H1 (cell line): ENCODE results near the gene TMEM185A.
"Not testable (repeated sequence)": the region's sequence is repeated elsewhere in the genome, so short reads cannot be mapped to it uniquely, and the experiment has no call there.

Experiments
- CEBPB ChIP-seq: IDR thresholded peaks from 2 replicates; pipeline ENCODE4 v1.6.1; 2012; ENCODE audit warnings: low read depth, low read length
- EZH2 ChIP-seq: fragments of 200-600 bp; sonication (generic); IDR thresholded peaks from 2 replicates; pipeline ENCODE4 v1.7.1; 2012; ENCODE audit warnings: low read depth, mild to moderate bottlenecking, moderate library complexity, low read length, inconsistent platforms; ENCODE audit not compliant: severe bottlenecking
- GABPA ChIP-seq: IDR thresholded peaks from 2 replicates; pipeline ENCODE4 v1.6.1; 2011; ENCODE audit warnings: mild to moderate bottlenecking, low read length, moderate library complexity, borderline replicate concordance; ENCODE audit not compliant: insufficient read depth
- JUND ChIP-seq: IDR thresholded peaks from 2 replicates; pipeline ENCODE4 v1.6.1; 2011; ENCODE audit warnings: mild to moderate bottlenecking, improper control_type of control experiment, low read length
- POLR2A ChIP-seq, 2 experiments: IDR thresholded peaks; 1 replicate in 1 of 2; 2 replicates in 1 of 2; pipeline ENCODE4 v1.6.1; 2011; ENCODE audit warnings: low read depth in 2 of 2, low read length in 2 of 2, mild to moderate bottlenecking in 2 of 2; ENCODE audit errors: control extremely low read depth in 1 of 2
- POLR2AphosphoS5 ChIP-seq: IDR thresholded peaks from 2 replicates; pipeline ENCODE4 v1.6.1; 2011; ENCODE audit warnings: low read depth, low read length
- RNF2 ChIP-seq: fragments of 200-900, 300-1000 bp; sonication (generic); IDR thresholded peaks from 2 replicates; pipeline ENCODE4 v1.7.1; 2016; ENCODE audit warnings: borderline replicate concordance, low read depth, mild to moderate bottlenecking, antibody characterized with exemption, low read length; ENCODE audit not compliant: poor library complexity, severe bottlenecking; ENCODE audit errors: missing control alignments
- RXRA ChIP-seq: IDR thresholded peaks from 2 replicates; pipeline ENCODE4 v1.6.1; 2011; ENCODE audit warnings: low read depth, mild to moderate bottlenecking, low read length, moderate library complexity; ENCODE audit not compliant: insufficient read depth
- SIN3A ChIP-seq, 2 experiments: IDR thresholded peaks in 1 of 2; conservative IDR thresholded peaks in 1 of 2; 2 replicates each; pipeline ENCODE4 v1.6.1; 2011 to 2012; ENCODE audit warnings: low read length in 2 of 2, improper control_type of control experiment in 1 of 2, low read depth in 1 of 2, mild to moderate bottlenecking in 1 of 2
- SP1 ChIP-seq: IDR thresholded peaks from 2 replicates; pipeline ENCODE4 v1.6.1; 2011; ENCODE audit warnings: low read depth, low read length
- TBP ChIP-seq: IDR thresholded peaks from 2 replicates; pipeline ENCODE4 v1.6.1; 2011; ENCODE audit warnings: low read depth, low read length, improper control_type of control experiment
- TF ChIP-seq, protein P1 (sequence below), 3 experiments: IDR thresholded peaks; 1 replicate in 2 of 3; 2 replicates in 1 of 3; pipeline versions ENCODE4 v1.5.1 to v1.6.1; 2011; ENCODE audit warnings: low read length in 3 of 3, mild to moderate bottlenecking in 3 of 3, inconsistent platforms in 2 of 3, low read depth in 1 of 3, moderate library complexity in 1 of 3; ENCODE audit not compliant: insufficient read depth in 1 of 3; ENCODE audit errors: control extremely low read depth in 1 of 3
- TF ChIP-seq, protein P2 (sequence below): IDR thresholded peaks from 2 replicates; pipeline ENCODE4 v1.6.1; 2012; ENCODE audit warnings: inconsistent platforms

- TF ChIP-seq EZH2; CEBPB; SIN3A (conservative IDR thresholded peaks at IDR 0.05 in 1 of 2, IDR thresholded peaks at IDR 0.05 in 1 of 2; ENCODE audit: low read depth in 1 of 2, low read length in 2 of 2); POLR2A (IDR thresholded peaks at IDR 0.05; ENCODE audit: control extremely low read depth in 1 of 2, low read depth in 2 of 2, low read length in 2 of 2); TBP; JUND; POLR2AphosphoS5; RNF2; SP1; GABPA; RXRA: not testable (repeated sequence)
- TF ChIP-seq, protein P1, sequence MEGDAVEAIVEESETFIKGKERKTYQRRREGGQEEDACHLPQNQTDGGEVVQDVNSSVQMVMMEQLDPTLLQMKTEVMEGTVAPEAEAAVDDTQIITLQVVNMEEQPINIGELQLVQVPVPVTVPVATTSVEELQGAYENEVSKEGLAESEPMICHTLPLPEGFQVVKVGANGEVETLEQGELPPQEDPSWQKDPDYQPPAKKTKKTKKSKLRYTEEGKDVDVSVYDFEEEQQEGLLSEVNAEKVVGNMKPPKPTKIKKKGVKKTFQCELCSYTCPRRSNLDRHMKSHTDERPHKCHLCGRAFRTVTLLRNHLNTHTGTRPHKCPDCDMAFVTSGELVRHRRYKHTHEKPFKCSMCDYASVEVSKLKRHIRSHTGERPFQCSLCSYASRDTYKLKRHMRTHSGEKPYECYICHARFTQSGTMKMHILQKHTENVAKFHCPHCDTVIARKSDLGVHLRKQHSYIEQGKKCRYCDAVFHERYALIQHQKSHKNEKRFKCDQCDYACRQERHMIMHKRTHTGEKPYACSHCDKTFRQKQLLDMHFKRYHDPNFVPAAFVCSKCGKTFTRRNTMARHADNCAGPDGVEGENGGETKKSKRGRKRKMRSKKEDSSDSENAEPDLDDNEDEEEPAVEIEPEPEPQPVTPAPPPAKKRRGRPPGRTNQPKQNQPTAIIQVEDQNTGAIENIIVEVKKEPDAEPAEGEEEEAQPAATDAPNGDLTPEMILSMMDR (IDR thresholded peaks at IDR 0.05; ENCODE audit: control extremely low read depth in 1 of 3, insufficient read depth in 1 of 3, low read depth in 1 of 3, low read length in 3 of 3): not testable (repeated sequence)
- TF ChIP-seq, protein P2, sequence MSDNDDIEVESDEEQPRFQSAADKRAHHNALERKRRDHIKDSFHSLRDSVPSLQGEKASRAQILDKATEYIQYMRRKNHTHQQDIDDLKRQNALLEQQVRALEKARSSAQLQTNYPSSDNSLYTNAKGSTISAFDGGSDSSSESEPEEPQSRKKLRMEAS: not testable (repeated sequence)
Observed at GRCh38 chrX:149605248-149605885, 26.2 kb downstream of the TMEM185A start.
